Measurements from ENCODE around the gene CUBN.

Gene CUBN

DNA sequence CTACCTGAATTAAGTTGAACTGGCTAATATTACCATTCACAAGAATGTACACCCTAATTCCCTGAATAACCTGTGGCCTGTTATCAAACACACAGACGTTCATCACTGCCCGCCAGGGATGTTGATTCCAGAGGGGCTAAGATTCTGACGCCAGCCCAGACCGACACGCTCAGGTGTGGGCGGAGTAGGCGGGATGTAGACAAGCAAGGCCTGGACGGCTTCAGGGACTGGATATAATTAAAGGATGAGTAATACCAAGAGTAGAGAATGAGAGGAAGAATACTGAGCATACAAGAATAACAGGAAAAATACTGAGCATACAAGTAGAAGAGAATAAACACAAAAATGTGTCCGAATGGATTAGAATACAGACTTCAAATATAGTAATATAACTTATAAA is 29.0 kb downstream of the CUBN start:
- DNase-seq: no peak

DNA sequence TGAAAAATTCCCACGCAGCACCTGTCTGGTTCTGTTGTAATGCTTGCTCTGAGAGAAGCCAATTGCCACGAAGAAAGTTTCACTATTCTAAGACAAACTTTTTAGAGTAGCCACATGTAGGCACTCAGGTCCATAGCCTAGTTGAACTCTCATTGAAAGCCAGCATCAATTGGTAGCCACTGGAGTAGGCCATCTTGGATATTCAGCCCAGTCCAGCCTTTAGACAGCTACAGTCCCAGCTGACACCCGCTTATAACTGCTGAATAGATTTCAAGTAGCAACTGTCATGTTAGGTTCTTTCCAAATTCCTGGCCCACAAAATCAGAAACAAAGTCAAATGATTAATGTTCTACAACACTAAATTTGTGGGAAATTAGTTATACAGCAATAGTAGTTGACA is 31.6 kb downstream of the CUBN start:
- no peak for DNase-seq

DNA sequence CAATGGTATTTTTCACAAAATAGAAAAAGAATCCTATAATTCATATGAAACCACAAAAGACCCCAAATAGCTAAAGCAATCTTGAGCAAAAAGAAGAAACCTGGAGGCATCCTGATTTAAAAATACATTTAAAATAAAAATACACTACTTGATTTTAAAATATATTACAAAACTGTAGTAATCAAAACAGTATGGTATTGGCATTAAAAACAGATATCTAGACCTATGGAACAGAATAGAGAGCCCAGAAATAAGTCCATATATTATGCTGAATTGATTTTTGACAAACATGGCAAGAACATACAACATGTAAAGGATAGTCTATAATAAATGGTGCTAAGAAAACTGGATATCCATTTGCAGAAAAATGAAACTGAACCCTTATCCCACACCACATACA is 34.8 kb downstream of the CUBN start:
- DNase-seq: no peak

- DNase-seq: no peak
Measured at GRCh38 chr10:17092986-17093803, 36.4 kb downstream of the CUBN start.

GRCh38 chr10:17092216-17092944 is 37.2 kb downstream of the CUBN start:
- DNase-seq: no peak

- no peak for DNase-seq
Measured at GRCh38 chr10:17088118-17088806, 41.3 kb downstream of the CUBN start.

DNA sequence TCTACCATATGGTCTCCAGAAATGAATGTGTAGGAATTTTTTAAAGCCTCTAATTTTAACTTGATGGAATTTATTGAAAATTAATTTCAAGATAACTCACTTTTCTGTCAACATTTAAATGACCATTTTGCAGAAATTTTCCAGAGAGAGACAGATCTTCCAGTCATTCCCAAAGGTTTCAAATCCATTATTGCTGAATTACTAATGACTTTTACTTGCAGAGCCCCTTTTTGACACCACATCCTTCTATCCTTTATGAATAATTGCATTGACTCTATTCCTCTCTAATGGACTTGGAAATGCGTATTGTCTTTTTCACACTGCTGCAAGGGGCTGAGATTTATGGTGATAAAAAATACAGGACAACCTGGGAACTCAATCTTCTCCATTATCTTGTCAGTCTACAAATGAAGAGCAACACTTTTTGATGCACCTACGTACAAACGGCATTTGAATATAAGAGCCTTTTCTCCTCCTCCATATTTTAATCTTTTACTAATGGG is 42.7 kb downstream of the CUBN start:
- DNase-seq: no peak

DNA sequence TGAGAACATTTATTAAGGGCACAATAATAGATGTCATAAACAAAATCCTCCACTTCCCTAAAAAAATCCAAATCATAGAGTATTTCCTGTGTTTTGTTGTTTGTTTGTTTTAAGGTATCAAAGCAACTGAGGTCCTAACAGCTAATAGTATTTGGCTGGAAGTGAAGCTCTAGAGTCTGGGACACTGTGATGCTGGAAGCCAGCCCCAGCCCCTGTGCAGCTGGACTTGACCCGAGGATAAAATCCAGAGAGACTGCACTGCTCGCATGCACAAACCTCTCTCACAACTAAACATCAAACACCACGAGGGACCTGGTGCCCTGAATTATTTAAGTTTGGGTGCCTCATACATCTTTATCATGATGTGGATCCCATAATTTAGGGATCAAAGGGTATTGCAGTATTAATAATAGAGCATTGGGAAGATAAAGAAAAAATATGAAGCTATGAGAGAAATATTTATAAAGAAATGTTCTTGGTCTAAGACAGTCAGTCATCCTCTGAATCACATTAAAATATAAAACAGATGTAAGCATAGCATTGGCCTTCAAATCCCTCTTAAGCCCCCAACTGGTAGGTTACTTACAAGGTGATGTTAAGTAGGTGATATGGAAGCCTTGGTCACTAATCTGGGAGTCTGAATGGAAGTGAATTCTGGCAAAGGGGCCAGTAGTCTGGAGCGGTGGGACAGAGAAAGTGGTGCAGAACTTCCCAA is 44.4 kb downstream of the CUBN start:
- no peak for DNase-seq

- no peak for DNase-seq
Measured at GRCh38 chr10:17084258-17084657, 45.4 kb downstream of the CUBN start.

- no peak for DNase-seq
Measured at GRCh38 chr10:17081431-17081830, 48.2 kb downstream of the CUBN start.

- no peak for DNase-seq
Measured at GRCh38 chr10:17077890-17078289, 51.7 kb downstream of the CUBN start.

DNA sequence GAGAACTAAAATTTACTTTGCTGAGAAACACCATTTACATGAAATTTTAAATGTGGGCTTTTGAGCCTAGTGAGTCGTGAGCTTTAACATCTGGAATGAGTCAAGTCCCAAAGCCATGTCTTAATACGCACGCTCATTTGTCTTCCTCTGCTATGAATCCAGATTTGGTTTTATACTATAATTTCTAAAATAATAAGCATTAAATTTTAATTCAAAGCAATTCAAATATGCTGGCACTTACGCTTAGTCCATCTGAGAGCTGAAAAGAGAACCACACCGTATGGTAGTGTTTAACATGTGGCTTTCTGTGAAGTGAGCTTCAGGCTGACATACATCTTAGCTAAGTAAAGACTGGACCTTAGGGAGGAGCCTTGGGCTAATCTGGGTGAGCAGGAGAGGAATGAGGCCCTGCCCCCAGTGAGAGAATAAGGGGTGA is 52.2 kb downstream of the CUBN start:
- no peak for DNase-seq

GRCh38 chr10:17076626-17077345 is 52.8 kb downstream of the CUBN start:
- no peak for DNase-seq

DNA sequence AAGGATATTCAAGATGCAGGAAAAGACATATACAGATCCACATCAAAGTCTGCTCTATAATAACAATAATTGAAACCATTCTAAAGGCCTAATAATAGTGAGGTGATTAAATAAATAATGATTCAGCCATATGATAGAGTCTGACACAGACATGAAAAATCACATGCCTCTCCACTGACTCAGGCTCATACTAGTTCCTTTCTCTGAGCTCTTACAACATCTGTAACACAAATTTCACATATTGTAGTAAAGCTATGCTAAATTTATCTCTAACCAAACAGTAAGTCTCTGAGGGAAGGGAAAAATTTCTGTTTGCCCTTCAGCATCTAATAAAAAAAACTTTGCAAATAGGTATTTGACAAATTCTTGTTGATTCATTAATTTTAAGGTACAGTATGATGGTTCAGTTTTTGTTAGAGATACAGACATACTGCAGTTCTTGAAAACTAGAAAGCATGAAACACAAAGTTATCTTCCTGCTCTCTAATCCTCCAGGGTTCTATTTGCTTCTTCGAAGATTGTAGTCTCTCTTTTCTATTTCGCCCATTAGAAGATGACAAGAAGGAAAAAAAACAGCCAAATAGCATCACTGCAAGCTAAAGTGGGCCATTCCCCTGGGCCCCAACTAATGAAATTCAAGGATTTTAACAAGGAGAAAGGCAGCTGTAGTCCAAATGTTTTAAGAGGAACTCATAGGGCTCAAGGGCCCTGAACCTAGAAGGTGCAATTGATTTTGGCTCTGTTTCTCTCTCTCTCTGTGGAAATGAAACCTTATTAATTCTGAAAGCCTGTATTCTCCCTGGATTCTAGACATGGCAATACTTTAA is 53.9 kb downstream of the CUBN start:
- no peak for DNase-seq

- DNase-seq: no peak
Measured at GRCh38 chr10:17074541-17074847, 55.1 kb downstream of the CUBN start.

DNA sequence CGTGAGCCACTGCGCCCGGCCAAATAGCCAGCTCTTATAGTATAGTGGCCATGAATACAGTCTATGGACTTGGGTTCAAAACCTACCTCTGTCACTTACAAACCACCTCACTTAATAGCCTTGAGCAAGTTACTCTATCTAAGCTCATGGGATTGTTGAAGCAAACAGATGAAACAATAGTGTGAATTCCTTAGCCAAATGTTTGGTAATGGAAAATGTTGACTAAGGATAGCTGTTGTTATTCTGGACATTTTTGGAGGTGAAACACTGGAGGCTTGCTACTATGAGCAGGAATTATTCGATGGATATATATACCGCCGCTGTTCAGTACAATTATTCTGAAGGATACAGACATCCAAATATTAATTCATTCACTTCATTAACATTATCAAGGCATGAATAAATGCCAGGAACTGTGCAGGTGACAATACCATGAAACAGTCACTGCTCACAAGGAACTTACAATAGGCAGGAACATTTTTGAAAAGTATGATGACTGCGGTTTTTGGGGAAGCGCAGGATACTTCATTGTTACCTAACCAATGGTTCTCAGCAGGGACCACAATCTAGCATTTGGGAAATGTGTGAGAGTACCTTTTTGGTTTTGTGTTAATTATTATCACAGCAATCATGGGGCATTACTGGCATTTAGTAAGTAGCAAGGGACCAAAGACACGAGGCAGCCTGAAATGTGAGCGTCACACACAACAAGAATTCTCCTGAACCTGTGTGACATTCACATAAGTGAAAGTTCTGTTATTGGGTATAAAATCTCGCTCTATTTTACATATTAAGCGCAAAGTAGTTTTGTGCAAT is 55.7 kb downstream of the CUBN start:
- no peak for DNase-seq

- DNase-seq: no peak
Measured at GRCh38 chr10:17068953-17069352, 60.7 kb downstream of the CUBN start.

DNA sequence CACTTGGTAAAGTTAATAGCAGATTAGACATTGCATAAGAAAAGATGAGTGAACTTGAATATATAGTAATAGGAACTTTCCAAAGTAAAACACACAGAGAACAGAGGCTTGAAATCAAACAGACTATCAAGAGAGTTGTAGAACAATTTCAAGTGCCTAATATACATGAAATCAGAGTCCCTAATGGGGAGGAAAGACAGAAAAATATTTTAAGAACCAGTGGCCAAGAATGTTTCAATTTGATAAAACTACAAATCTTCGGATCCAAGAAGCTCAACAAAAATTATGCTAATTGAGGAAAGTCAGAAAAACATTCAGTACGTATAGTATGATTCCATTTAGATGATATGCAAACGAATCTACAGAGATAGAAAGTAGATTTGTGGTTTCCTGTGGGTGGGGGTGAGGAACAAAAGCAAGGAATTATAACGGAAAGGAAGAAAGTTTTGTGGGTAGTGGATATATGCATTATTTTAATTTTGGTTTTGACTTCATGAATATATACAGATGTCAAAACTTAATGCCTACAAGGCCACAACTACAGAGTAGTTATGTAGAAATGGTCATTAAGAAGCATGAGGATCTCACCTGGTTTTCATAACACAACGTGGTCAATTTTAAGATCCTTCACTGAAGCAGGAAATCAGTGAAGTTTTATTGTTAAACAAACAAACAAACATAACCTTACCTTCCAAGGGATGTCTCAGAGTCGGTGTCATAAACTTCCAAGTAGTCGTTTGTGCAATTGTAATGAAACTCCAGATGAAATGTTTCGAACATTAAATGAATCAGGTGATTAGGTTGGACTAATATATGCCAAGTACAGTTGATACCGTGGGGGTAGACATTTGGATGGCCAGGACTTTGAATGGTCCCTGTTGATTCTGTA is 62.0 kb downstream of the CUBN start:
- no peak for DNase-seq

GRCh38 chr10:17066807-17067206 is 62.8 kb downstream of the CUBN start:
- no peak for DNase-seq

DNA sequence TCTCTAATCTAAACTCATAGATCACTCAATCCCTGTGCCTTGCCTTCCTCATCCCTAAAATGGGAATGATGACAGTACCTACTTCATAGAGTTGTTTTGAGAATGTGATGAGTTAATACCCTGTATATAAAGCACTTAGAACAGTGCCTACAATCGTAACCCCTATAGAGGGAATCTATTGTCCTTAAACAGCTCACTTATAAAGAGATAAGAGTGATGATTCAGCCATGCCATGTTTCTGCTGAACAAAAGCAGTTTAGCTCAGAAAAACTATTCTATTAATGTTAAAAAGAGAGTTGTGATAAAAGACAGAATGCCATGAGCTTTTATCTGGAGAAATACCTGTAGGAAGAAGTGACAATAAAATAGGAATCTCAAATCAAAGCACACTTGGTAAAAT is 63.6 kb downstream of the CUBN start:
- no peak for DNase-seq

All from stimulated activated CD4-positive, alpha-beta T cell treated with anti-CD3 and anti-CD28 coated beads, Interleukin-1b, Interleukin-23, amount 100 ng/mL, for 48 hours (primary cell).